ENCODE results near the gene C8G. TPM values are rescaled to one million over a fixed set of nuclear protein-coding genes. Genes with fewer than 3 reads are reported as not detected.

Gene C8G
- total RNA-seq, 1 experiment from 2014 or later = 2.1 TPM

- no peak for DNase-seq (ENCODE audit: low read depth, low spot score)
- Histone ChIP-seq H3K9ac (ENCODE audit: low read length) (no peak overlapping the region), H3K4me3 (replicated peaks in 1 of 2; ENCODE audit: low read depth in 1 of 2, low read length in 2 of 2) (no peak overlapping the region), H3K4me1 (ENCODE audit: control insufficient read depth in 1 of 2, insufficient read depth in 2 of 2, low read length in 2 of 2) (no peaks in the 10 kb centered on the region), H3K9me3 (ENCODE audit: control insufficient read depth in 1 of 2, insufficient read depth in 1 of 2, low read depth in 1 of 2, low read length in 2 of 2) (no peaks in the 10 kb centered on the region), H3K4me2 (ENCODE audit: low read length) (no peak overlapping the region), H2AFZ (ENCODE audit: low read depth, low read length, poor library complexity, severe bottlenecking) (no peak overlapping the region), H3K27ac (ENCODE audit: low read depth, low read length) (no peak overlapping the region), H3K9me2 (ENCODE audit: insufficient read depth) (no peaks in the 10 kb centered on the region), H3K36me3 (ENCODE audit: control insufficient read depth in 1 of 2, insufficient read depth in 2 of 2, low read length in 2 of 2) (peaks cover 18 to 42% of the 10 kb centered on the region in 2 experiments; a peak in 3 of 4 replicates), H4K20me1 (ENCODE audit: insufficient read depth) (no peaks in the 10 kb centered on the region), H3K79me2 (ENCODE audit: insufficient read depth, low read length) (peaks cover 7% of the 10 kb centered on the region; the same call in 1 of the 2 replicates), H3K27me3 (ENCODE audit: insufficient read depth, low read length) (no peaks in the 10 kb centered on the region)
- no TSS peak for BruUV-seq (replicated peaks)
- RAD21 ChIA-PET (ENCODE audit: low non-redundant PET in 1 of 2, low total read pairs in 2 of 2, uncharacterized antibody in 2 of 2, unreplicated experiment in 2 of 2) = no interaction called here
- POLR2A ChIA-PET = no interaction called here
- intact Hi-C loops (cut with micrococcal nuclease) = no loop called here
- CTCF ChIA-PET = no interaction called here
- TF ChIP-seq EGR1 (IDR thresholded peaks at IDR 0.05; ENCODE audit: low read depth) (no peak), SP1 (IDR thresholded peaks at IDR 0.05; ENCODE audit: low read depth) (no peak), RAD21 (IDR thresholded peaks at IDR 0.05; ENCODE audit: low read depth) (no peak), POLR2AphosphoS5 (IDR thresholded peaks at IDR 0.05; ENCODE audit: low read depth, low read length) (no peak), SIN3A (IDR thresholded peaks at IDR 0.05; ENCODE audit: low read depth) (no peak), EZH2phosphoT487 (IDR thresholded peaks at IDR 0.05; ENCODE audit: borderline replicate concordance) (no peak), REST (IDR thresholded peaks at IDR 0.05; ENCODE audit: low read depth) (no peak), MAX (IDR thresholded peaks at IDR 0.05) (no peak), ZFX (IDR thresholded peaks at IDR 0.05) (no peak), POLR2A (IDR thresholded peaks at IDR 0.05; ENCODE audit: borderline replicate concordance, extremely low read depth, insufficient read depth, insufficient read length) (no peak), YY1 (IDR thresholded peaks at IDR 0.05; ENCODE audit: extremely low read depth, insufficient replicate concordance, low read depth, low read length) (no peak), ZBTB33 (IDR thresholded peaks at IDR 0.05; ENCODE audit: extremely low read depth, insufficient replicate concordance, low read length) (no peak), ZNF274 (IDR thresholded peaks at IDR 0.05; ENCODE audit: low read depth, low read length) (no peak), JUND (IDR thresholded peaks at IDR 0.05) (no peak), ATF3 (IDR thresholded peaks at IDR 0.05) (no peak), CBX3 (IDR thresholded peaks at IDR 0.05; ENCODE audit: low read depth) (no peak), SRF (IDR thresholded peaks at IDR 0.05; ENCODE audit: low read depth) (no peak)
- no peak for ATAC-seq
Measured at GRCh38 chr9:136917902-136918301, 27.1 kb upstream of the C8G start.
